Occipital lobe (tissue), 2 donors: ENCODE results near the gene ATG9A. TPM values are rescaled to one million over a fixed set of nuclear protein-coding genes. Genes with fewer than 3 reads are reported as not detected.
A peak's percentile ranks its signal among the peaks of the same experiment; 100 is the strongest.
"Not testable (repeated sequence)": the region's sequence is repeated elsewhere in the genome, so short reads cannot be mapped to it uniquely, and the experiment has no call there.

ENCODE experiments used
- DNase-seq: peaks from one replicate; lab custom pipeline; 2025; lab: John Stamatoyannopoulos, UW
- total RNA-seq: library from RNA; depleted of rRNA; stranded (reverse); fragments of >200 nt; gene quantifications from one replicate; pipeline ENCODE4 v1.2.3, GENCODE V29; 2014

Gene ATG9A, protein sequence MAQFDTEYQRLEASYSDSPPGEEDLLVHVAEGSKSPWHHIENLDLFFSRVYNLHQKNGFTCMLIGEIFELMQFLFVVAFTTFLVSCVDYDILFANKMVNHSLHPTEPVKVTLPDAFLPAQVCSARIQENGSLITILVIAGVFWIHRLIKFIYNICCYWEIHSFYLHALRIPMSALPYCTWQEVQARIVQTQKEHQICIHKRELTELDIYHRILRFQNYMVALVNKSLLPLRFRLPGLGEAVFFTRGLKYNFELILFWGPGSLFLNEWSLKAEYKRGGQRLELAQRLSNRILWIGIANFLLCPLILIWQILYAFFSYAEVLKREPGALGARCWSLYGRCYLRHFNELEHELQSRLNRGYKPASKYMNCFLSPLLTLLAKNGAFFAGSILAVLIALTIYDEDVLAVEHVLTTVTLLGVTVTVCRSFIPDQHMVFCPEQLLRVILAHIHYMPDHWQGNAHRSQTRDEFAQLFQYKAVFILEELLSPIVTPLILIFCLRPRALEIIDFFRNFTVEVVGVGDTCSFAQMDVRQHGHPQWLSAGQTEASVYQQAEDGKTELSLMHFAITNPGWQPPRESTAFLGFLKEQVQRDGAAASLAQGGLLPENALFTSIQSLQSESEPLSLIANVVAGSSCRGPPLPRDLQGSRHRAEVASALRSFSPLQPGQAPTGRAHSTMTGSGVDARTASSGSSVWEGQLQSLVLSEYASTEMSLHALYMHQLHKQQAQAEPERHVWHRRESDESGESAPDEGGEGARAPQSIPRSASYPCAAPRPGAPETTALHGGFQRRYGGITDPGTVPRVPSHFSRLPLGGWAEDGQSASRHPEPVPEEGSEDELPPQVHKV
- 24.5 TPM for total RNA-seq

DNA sequence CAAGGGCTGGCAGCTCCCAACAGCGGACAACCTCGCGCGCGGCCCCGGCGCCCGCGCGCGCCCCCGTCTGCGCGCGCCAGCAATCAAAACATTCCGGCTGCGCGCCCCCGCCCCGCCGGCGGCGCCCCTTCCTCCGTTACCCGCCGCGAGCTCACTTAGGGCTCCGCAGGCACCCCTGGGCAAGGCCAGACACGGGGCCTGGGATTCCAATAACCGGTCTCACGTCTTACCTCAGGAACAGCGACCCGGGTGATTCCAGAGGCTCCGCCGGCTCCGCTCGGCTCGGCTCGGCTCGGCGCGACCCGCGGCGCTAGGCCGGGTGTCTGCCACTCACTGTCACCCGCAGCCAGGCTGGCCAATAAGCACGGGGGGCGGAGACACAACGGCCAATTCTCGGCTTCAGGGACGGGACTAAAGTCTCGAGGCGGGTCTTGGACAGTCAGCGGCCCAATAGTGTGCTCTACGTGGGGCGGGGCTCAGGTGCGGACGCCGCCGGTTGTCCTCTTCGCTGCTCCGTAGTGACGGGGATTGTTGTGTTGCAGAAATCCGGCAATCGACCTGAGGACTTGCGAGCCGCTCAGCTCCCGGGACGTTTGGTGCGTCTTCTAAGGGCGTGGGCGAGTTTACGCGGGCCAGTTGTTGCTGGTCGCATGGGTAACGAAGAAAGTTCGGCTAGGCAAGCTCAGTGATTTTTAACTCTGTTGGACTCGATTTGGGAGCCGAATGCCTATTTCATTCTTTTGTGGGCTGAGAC, at the start of gene ATG9A, which contains the start of gene ANKZF1:
Gene ATG9A, minus strand, starts transcription at position 332 of the 754 bp plus-strand sequence. CDS start 1,612 bp downstream, outside the sequence.
Gene ANKZF1, plus strand, starts transcription at position 502 of the 754 bp plus-strand sequence. CDS start 452 bp downstream, outside the sequence.
- DNase-seq, result peak; percentile 99

DNA sequence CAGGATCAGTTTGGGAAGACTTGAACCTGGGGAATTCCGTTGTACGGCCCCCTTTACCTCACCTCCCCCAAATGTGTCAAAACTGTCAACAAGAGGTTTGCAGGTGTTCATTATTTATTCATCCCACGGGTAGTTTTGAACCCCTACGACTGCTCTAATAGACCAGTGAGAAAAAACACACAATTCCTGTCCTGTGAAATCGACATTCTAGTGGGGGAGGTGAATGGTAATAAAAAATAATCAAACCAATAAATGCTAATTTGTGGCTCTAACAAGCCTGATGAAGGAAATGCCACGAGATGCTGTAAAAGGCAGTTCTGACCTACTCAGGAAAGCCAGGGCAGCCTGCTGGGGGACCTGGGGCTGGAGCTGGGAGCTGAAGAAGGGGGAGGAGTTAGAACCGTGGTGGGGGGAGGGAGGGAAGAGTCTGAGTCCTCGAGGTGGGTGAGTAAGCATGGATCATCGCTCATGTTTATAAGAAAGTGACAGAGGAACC, 49.3 kb upstream of the ATG9A start:
- no peak for DNase-seq

DNA sequence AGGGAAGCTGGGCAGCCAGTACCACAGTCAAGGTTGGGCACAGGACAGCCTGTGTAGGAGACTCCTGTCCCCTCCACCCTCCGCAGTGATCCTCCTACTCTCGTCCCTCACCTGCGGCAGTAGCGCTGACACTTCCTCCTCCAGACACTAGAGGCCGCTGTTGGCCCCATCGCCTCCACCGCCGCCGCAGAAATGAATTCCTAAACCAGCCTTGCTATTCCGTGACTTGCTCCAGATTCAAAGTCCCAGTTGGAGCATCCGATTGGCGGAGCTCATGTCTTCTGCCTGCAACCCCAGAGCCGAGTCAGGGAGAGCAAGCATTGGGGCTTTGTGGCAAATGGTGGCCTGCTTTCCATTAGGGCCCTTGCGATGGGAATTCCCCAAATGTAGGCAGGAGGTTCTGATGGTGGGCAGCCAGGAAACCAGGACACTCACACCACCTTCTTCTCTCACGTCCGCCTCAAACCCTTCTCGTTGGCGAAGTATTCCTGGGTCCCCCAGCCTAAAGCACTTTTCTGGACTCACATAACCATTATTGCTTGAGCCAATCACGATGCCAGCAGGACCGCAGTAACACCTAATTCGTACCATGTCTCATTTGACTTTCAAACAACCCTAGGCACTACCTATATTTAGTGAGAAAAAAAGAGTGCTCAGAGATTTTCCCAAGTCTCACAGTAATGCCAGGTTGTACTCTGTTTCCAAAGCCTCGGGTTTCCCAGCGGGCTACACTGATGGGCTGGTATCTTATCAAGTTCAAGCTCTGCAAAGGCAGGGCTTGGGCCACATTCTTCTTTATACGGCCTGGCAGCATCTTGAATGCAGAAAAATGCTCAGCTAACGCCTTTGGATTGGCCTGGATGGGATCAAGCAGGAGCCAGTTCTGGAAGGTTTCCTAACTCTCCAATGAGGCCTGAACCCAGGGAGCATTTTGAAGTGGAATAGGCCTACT, 48.5 kb upstream of the ATG9A start:
- DNase-seq, result peak; percentile 83

DNA sequence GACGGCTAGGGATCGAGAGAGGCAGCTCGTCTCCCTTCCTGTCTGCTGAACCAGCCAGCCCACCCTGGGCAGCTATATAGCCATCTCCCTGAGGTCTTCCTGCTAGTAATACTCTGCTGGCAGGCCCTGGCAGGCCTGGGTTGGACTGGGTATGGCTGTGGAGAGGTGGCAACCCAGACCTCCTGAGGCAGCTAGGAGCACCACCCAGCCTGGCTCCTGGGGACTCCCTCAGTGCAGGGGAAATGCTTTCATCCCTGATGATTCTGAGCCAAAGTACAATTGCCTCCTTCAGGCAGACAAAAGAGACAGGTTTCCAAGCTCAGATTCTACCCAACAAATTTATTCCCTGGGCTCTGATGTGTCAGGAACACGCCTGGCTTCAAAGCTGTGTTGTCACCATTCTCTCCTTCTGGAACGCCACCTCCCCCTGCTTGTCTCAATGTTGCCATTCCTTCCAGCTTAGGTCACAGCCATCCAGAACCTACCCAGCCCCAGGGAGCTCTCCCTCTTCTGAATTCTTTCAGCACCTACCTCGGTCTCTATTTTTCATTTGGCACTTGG, 45.0 kb upstream of the ATG9A start:
- DNase-seq, result no peak

DNA sequence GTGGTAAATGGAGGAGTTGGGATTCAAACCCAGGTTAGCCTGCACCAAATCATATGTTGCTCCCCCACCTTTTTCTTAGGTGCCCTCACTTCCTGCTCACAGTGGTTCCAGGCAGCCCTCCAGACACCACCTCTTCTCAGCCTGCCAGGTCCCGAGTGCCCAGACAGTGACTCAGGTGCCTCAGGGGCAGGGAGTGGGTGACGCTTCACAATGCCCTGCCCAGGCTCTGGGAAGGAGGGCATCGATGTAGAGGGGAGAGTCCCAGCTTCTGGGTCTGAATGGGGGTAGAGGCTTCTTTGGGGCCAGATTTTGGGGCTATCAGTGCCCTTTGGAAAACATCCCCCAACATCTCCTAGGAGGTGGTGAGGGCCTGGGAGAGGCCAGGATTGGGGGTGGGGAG, 44.5 kb upstream of the ATG9A start:
- no peak for DNase-seq

DNA sequence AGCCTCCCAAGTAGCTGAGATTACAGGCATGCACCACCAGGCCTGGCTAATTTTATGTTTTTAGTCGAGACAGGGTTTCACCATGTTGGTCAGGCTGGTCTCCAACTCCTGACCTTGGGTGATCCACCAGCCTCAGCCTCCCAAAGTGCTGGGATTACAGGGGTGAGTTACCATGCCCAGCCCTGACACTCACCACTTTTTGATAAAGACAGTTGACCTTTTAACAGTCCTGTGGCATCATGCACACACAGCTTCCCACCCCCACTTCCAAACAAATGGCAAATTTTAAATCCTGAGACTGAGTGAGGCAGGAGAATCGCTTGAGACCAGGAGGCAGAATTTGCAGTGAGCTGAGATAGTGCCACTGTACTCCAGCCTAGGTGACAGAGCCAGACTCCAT, 43.6 kb upstream of the ATG9A start:
- DNase-seq, result no peak

DNA sequence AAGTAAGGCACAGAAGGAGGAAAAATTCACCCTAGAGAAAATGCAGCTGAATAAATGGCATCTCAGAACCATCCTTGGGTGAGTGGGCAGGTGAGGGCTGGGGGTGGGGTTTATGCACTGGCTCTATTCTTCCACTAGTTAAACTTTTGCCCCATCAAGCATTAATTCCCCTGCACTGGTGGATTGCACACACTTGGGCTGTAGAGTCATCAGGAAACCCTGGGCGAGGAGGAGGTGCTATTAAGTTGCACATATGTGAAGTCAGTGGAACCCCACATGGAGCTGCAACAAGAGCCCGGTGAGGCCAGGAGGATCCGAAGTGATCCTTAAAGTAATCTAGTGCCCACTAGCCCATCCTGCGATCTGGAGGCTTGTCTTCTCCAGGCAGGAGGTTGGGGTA, 42.9 kb upstream of the ATG9A start:
- no peak for DNase-seq

DNA sequence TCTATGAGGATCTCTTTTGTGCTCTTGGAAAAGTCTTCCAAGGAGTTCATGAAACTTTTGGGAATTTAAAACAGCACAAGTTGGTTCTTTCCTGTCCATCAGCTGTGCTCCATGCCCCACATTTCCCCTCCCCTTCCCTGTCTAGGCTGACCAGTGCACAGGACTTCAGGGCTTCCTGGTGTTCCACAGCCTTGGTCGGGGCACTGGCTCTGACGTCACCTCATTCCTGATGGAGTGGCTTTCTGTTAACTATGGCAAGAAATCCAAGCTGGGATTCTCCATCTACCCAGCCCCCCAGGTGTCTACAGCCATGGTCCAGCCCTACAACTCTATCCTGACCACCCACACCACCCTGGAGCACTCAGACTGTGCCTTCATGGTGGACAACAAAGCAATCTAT, 41.6 kb upstream of the ATG9A start:
- DNase-seq, result no peak

DNA sequence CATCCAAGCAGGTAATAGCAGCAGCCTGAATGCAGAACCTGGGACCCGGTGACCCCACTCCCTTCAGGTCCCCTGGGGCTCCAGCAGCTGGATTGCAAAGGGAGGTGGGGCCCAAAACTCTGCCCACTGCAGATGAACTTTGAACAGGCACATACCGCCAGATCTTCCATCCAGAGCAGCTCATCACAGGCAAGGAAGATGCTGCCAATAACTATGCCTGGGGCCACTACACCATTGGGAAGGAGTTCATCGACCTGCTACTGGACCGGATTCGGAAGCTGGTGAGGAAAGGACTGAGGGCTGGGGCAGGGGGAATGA, 40.6 kb upstream of the ATG9A start:
- DNase-seq, result no peak

DNA sequence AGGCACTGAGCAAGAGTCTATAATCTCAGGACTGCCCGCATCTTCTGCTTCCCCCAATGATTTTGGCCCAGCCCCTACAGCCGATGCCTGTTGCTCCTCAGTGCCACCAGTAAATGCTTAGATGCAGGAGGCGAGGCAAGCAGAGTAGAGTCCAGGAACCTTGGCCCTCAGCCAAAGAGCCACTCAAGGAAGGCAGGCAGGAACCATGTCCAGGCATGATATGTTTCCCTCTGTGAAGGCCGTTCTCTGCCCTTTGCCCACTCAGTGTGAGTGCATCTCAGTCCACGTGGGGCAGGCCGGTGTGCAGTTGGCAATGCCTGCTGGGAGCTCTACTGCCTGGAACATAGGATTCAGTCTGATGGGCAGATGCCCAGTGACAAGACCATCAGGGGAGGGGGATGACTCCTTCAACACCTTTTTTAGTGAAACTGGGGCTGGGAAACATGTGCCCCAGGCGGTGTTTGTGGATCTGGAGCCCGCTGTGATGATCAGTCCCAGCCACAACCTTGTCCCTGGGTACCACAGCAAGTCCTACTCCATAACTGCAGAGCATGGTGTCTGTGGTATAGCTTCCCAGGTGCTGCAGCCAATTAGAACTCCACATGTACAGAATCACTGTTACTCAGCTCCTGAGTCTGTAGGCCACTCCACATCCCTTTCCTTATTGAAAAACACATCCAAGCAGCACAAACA, 40.1 kb upstream of the ATG9A start:
- DNase-seq, result no peak

DNA sequence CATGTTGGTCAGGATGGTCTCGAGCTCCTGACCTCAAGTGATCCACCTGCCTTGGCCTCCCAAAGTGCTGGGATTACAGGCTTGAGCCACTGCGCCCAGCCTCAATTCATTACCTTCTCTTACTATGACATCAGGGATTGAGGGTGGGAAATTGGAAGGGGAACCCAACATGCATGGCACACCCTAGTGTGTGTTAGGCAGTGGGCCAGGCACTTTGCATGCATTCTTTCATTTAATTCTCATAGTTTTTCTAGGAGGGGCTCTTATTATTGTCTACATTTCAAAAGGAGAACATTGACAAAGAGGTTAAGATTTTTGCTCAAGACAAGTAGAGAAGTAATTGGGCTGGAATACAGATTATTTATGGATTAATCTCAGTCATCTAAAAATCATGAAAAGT, 38.9 kb upstream of the ATG9A start:
- no peak for DNase-seq

DNA sequence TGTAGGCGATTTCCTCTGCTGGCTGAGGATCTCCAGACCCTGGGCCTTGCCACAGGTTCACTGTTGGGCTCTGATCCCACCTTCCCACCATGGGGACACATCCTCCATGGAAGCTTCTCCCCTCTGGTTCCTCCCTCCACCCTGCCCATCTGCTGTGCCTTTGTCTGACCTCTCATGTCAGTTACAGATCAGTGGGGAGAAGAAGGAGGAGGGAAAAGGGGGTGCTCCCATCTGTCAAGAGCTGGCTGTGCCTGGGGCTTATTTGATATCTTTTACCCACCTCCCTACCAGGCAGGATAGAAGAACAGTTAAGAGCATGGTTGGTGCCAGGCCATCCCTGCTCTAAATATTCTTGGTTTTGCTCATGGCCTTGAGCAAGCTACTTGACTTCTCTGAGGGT, 37.5 kb upstream of the ATG9A start:
- DNase-seq, result no peak

DNA sequence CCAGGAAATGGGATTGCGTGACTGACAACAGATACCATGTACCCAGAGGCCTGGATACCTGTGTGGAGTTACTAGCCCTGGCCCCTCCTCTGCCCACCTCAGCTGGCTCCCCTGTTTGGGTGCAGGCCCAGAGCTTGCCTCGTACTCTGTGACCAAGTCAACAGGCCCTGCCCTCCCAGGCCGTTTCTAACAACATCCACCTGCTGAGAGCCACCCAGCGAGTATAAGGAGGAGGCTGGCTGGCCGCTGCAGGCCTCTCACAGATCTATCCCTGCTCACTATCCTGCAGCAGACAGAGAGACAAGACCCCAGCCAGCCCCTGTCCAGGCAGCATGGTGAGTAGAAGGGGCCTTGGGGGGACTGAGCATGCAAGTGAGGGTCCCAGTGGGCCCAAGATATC, 36.8 kb upstream of the ATG9A start:
- DNase-seq, result no peak

DNA sequence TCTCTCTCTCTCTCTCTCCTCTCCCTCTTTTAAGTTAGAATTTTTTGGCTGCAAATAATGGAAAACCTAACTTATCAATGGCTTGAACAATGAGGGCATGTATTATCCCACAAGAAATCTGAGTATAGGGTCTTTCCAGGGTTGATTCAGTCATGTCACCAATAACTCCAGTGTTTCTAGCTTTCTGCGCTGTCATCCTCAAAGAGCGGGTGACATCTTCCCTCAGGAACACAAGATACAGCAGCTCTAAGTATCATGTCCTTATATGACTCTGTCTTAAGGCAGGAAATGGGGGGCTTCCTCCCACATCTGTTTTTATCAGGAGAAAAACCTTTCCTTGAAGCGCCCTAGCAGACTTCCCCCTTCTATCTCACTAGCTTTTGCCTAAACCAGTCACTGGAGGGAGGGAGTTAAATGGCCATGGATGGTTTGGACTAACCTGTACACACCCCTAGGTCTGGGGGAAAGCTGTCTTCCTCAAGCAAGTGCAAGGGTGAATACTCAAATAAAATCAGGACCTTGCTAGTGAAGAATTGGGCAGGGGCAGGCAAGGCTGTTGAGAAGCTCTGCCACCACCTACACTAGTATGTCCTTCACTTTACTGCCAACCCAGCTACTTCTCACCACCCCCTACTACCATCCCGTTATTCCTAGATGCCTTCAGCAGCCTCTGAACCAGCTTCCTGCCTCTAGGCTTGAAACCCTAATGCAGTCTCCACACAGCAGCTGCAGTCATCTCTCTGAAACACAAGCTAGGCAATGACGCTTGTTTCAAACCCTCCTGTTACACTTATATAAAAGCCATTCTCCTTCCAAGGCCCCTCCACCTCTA, 31.8 kb upstream of the ATG9A start:
- DNase-seq, result no peak

DNA sequence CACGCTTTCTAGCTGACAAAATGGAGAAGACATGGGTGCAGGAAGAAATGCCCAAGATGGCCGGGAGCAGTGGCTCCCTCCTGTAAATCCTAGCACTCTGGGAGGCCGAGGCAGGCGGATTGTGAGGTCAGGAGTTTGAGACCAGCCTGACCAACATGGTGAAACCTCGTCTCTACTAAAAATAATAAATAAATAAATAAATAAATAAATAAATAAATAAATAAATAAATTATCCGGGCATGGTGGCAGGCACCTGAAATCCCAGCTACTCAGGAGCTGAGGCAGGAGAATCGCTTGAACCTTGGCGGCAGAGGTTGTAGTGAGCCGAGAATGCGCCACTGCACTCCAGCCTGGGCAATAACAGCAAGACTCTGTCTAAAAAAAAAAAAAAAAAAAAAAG, 29.5 kb upstream of the ATG9A start:
- not testable (repeated sequence) for DNase-seq

DNA sequence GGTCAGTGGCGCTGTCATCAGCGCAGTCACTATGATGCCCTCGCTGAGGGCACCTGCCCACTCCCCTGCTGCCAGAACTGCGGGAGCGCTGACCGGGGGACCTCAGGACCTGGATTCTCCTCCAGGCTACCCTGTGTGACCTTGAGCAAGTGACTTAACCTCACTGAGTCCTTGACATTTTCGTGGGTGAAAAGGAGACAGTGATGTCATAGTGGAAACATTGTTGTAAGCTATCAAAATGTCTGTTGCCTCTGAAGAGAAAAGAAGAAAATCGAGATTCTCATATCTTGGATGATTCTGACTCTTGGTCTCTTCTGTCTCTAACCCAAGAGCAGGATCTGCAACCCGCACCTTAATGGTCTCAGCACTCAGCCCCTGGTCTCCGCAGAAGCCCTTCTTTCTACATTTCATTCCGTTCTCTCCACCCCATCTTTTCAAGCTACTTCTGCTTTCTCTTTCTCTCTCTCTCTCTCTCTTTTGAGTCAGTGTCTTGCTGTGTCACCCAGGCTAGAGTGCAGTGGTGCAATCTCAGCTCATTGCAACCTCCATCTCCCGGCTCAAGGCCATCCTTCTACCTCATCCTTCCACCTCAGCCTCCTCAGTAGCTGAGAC, 25.3 kb upstream of the ATG9A start:
- DNase-seq, result no peak

DNA sequence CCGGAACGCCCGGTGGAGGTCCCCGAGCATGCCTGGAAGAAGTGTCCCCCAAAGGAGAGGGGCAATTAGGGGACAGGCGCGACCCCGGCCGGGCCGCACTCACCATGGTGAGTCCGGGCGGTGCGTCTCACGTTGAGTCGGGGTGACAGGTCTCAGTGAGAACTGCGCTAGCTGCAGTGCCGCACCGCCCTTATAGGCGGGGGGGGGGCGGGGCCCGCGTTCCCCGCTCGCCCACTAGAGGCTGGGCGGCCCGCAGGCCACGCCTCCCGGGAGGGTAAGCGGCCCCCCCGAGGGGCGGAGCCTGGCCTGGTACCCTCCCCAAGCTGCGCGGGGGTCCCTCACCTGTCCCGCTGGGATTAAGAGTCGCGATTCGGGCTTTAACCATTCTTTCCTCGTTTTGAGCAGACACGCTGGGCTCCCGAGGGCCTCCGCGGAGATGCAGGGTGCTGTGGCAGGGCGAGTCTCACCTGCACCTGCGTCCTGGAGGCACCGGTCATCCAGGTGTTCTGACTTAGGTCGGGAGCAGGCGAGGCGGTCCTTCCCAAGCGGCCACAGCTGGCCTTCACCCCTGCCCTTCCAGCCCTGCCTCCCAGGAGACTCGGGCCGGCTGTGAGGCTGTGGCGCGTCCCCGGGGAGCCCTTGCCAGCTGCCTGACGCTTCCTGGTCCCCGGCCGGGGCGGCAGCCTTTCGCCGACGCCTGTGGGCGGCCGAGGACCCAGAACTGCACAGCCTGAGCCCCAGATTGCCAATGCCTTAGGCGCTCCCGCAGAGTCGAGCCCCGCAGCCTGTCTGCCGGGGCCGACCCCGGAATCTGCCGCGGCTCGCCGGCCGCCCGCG, 24.5 kb upstream of the ATG9A start, which contains the start of gene TUBA4A:
Gene TUBA4A, minus strand, starts transcription at position 166 of the 837 bp plus-strand sequence. Its CDS starts 60 bp downstream, at position 106.
- DNase-seq, result peak; percentile 87
